UCSD-AML1 (cell line): ENCODE data around the gene TMEM125.

ENCODE experiments used
- DNase-seq: peaks from one replicate; lab custom pipeline; 2025; ENCODE audit not compliant: unreplicated experiment; lab: John Stamatoyannopoulos, UW

Gene TMEM125

DNA sequence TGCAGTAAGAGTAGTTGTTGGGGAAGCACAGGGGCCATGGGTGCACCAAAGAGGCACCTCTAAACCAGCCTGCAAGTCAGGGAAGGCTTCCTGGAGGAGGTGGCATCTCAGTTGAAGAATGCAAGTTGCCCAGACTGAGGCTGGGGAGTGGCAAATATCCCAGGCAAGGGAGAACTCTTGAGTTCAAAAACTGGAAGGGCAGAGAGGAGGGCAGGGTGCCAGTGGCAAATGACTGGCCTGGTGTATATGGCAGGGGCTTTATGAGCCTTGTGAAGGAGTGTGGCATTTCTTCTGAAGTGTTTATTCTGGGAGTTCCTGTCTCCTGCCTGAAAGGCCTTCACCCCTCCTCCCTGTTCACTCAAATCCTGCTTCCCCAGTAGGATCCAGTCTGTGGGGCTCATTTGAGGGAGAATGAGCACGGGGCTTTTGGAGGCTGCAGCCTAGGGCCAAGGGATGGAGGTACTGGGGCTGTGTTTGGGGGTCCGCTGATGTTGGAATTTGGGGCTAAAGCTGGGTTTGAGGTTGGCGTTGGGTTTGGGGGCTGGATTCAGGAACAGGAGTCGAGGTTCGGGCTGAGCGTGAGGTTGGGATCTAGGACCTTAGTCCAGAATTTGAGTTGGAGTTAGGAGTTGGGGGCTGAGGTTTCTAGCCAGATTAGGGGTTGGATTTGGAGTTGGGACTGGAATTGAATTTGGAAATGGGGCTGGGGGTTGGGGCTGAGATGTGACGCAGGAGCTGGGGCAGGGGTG, at the start of gene TMEM125:
Gene TMEM125 (plus strand): TSS at position 357 of the 749 bp plus-strand sequence. CDS start 2,740 bp downstream, outside the sequence.
- DNase-seq, result no peak

DNA sequence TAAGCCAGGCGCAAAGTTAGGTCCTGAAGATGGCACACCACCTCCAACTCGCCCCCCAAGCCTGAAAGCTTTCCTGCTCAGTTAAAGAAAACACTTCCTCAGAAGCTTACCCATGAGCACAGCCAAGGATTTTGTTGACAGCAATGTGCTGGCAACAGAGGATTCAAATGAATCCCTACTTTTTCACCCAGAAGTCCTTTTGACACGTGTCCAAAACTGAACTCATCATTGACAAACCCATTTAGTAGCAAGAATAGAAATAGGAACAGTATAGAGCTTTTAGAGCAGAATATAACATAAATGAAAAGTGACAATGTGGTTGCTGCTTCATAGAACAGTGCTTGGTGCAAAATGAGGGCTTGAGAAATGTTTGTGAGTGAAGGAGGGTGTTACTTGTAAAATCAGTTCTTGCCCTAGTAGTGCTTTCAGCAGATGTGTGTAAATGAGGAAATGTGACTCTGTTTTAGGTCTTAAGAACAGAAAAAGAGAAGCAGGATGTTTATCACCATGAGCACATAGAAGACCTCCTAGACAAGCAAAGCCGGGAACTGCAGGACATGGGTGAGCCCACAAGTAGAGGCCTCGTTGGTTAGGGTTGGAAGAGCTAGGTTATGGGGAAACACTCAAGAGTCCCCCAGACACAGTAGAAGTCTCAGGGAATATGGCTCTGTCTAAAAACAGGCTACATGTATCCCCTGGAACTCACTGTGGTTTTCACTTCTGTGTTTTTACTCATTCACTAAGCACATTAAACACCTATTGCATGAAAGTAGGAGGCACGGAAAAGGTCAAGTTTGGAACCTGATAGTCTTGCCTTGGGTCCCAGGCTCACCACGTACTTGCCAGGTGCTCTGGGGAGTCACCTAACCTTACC, 48.6 kb upstream of the TMEM125 start:
- no peak for DNase-seq

DNA sequence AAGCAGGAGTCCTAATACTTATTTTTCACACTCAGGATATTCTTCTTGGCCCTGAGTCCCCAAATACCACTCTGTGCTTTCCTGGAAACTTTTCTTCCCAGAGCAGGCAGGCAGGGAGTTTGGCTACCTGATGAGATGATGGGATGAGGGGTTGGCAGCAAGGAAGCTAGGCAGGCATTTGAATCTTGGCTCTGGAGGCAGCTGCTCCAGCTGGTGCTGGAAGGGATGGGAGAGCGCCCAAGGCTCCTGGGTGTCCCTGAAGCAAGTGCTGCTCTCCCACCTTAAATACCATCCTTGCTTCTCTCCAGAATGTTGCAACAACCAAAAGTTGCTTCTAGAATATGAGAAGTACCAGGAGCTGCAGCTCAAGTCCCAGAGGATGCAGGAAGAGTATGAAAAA, 48.0 kb upstream of the TMEM125 start:
- no peak for DNase-seq

DNA sequence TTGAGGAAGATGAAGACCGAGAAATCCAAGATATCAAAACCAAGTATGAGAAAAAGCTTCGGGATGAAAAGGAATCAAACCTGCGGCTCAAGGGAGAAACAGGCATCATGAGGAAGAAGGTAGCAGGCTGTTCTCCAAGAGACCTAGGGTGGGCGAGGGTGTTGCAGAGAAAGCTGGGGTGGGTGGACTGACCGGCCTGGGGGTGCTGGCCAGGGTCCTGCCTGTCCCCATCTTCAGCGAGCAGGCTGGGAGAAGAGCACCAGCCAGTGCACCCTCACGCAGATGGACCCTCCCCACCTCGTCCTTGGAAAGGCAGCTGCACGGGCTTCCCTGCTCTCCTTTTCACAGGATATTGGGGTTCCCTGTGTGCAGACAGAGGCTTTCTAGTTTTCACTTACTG, 46.9 kb upstream of the TMEM125 start:
- DNase-seq, result no peak

DNA sequence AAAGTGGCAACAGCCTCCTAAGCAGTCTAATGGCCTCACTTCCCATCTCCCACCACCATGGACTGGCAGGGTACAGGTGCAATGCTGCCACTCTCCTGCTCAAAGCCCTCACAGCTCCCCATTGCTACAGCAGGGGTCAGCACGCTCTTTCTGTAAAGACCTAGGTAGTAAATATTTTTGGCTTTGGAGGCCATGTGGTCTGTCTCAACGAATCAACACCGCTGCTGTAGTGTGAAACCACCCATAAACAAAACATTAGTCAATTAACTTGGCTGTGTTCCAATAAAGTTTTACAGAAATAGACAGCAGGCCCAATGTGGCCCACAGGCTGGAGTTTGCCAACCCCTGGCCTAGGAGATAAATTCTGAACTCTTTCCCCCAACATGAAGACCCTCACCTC, 44.6 kb upstream of the TMEM125 start:
- no peak for DNase-seq

DNA sequence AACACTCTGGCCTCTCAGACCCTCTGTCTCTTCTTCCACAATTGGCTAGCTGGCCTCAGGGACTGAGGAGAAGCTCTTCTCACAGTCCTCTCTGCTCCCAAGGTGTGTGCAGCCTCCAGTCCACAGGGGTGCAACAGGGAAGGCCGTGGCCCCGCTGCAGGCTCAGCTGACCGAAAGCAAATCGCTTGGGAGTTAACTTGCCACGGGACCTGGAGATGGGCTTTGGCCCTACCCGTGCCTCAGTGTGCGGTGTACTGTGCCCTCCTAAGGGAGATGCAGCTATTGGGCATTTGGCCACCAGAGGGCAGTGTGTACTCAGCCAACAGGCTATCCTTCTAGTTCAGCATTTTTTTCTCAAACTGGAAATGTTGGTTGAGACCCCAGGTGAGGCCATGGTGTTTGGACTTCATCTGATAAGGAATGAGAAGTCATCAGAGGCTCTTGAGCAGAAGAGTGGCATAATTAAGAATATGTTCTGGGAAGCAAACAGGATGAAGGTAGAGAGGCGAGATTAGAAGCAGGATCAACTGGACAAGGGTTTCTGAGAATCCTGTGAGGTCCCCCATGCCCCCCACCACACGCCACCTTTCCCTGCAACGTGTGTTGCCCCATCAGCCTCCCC, 42.5 kb upstream of the TMEM125 start:
- peak; percentile 73 for DNase-seq

DNA sequence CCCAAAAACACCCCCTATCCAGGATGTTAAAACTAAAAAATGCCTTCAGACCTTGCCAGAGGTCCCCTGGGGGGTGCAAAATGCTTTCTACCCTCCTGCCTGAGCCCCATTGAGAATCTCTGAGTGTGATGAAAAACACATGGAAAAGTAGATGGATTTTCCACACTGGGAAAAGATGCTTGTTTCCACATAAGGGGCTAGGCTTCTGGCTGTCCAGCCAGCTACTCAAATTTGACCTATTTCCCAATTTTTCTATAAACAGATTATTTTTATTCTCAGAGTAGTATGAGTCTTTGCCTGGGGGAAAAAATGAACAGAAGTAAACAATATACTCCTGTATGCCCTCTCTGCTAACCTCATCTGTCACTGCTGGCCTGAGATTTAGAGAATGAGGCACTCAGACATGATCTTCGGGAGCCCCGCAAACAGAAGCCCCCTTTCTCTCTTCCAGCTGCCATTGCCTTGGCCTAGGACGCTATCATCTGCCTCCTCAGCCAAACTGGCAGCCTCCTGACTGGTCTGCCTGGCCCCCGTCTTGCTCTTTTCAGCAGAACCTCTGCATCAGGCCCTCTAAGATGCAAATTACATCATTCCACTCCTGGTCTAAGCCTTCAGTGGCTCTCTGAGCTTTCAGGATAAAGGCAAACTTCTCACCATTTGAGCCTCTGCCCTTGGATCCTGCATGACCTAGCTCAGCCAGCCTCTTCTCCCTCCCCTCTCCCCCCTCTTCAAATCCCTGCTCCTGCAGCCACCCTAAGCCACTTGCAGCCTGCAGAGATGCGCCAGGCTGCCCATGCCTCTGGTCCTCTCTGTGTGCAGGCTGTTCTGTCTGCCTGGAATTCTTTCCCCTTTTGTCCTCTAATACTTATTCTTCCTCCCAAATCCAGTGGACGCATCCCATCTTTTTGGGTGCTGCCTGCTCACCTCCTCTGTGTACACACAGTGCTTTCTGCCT, 39.7 kb upstream of the TMEM125 start:
- DNase-seq, result no peak

DNA sequence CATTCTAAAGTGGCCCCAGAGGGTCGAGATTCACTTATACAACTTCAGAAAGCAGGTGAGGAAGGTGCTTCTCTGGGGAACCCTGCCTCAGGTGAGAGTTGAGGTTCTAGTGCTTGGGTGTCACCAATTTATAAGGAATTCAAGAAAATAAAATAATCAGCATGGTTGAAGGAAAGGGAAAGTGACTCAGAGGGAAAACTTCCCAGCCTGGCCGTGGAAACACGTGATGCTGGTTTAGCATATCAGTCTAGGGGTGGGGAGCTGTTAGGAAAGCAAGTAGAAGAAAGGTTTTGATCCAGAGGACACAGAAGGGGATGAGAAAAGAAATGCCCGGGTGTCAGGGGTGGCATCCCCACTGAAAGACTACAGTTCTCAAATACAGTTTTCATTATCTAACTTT, 37.7 kb upstream of the TMEM125 start:
- no peak for DNase-seq

DNA sequence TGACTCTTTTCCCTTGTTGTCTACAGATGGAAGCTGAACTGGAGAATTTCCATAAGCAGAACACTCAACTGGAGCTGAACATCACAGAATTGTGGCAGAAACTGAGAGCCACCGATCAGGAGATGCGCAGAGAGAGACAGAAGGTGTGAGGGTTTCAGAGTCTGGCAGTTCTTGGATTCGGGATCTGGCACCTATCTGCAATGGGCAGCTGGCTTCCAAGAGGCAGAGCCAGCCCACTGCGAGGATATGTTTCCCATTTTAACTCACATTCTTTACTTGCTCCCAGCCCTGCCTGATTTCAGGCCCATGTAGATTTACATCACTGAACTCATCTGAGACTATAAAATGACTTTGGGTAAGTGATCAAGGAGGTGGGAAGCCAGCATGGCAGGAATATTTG, 37.3 kb upstream of the TMEM125 start:
- DNase-seq, result no peak

DNA sequence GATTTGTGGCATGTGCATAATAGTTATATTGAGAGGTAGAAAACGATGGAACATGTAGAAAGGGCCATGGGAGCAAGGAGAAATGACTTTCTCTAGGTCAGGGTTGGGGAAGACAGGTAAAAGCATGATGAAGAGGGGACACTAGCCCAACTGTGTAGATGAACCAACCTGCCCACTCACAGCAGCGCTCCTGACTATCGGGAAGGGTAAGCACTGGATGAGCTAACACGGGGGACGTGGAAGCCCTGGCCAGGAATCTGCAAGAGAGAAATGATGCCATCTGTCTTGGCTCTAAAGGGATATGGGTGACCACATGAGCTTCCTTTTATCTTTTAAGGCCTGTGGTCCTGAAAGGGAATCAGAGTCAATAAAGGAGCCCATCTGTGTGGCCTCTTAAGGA, 36.2 kb upstream of the TMEM125 start:
- DNase-seq, result no peak

DNA sequence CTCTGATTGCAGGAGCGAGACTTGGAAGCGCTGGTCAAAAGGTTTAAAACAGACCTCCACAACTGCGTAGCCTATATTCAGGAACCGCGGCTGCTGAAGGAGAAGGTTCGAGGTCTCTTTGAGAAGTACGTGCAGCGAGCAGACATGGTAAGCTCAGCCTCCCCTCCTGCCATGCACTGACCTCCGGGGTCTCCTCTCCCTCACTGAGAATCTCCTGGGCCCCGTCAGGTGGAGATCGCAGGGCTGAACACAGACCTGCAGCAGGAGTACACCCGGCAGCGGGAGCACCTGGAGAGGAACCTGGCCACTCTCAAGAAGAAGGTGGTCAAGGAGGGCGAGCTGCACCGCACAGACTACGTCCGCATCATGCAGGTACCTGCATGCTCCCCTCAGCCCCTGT, 35.5 kb upstream of the TMEM125 start:
- DNase-seq, result no peak

DNA sequence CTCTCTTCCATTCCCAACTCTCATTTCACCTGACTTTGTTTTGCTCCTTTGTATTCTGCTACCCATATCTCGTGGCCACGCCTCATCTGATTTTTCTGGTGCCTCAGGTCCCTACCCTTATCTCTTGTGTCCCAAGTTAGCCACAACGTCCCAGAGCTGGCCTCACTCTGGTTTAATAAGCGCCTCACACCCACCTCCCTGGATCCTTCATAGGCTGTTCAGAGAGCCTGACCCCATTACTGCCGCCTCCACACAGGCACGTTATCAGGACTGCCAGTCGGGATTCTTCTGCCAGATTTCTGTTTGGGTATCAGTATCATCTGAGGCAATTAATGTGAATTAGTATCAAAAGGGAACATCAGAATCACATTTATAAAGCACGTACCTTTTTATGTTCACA, 34.7 kb upstream of the TMEM125 start:
- no peak for DNase-seq

DNA sequence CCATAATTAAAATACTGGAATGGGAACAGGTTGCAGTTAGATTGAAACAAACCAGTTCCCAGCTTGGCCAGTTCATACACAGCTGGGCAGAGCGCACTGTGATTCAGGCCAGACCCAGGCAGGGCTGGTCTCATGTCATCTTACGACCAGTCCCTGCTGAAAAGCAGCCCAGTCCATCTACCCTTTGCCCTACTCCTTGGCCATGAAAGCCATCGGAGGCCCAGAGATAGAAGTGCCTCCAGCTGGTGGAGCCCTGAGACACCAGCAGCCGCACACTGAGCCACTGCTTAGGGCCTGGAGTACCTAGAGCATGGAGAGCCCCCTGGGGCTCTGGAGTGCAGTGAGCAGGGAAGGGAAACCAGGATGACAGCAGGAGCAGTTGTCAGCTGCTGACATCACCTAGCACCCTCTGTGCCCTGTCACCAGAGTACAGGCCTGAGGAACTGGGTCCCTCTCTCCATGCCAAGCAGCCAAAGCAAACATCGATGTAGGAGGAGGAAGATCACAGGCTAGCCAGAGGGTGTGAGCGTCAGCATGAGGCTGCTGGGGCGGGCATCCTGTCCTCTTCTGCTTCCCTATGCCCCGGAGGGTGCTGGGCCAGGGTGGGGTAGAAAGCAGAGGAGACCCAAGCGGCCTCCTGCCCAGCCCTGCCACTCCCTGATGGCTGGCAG, 34.2 kb upstream of the TMEM125 start:
- DNase-seq, result no peak

DNA sequence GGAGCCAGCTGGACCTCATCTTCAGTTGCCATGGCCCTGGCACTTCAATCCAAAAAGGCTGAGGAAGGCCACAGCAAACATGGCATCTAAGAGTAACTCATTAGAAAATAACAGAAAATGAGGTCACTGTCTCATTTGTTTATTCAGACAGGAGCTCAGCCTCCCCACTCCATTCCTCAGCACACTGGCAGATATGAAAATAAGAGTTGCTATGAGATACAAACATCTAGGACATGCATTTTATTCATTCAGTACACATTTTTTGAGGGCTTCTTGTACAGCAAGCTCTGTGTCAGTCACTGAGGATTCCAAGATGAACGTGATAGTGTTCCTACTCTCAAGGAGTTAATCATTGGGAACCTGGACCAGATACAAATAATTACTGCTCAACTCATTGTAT, 32.7 kb upstream of the TMEM125 start:
- DNase-seq, result no peak

DNA sequence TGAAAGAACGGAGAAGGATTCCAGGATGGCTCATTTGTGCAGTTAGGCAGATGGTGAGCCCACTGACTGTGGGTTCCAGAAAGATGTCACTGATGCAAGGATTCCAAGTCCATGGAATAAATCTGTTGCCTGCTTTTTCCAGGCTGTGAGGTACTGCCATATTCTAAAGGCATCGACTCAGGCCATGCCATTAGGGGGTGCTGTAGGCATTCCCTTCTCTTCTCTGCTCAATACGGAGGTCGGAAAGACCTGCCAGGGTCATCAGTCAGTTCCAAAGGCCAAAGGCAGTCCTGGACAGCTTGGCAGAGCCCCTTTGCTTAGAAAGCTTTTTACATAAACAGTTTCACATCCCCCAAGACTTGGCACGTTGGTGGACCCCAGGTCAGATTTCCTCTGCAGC, 31.7 kb upstream of the TMEM125 start:
- peak; percentile 67 for DNase-seq

DNA sequence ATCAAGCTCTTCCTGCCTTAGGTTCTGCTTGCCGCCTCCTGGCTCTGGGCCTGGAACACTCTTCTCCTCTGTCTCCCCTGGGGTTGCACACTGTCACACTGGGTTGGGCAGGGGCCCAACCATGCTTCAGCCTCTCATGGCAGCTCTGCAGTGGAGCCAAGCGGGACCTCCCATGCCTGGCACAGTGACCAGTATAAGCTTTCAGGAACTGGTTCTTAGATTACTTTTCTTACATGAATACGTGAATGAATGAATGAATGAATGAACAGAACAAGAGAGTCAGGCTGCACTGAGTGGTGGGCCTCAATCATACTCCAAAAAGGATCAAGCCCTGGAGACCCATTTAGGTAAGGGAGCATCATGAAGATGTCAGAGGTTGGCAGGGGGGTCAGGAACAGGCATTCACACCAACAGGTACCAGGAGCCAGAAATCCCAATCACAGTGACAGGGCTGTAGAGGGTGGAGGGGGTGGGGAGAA, 30.8 kb upstream of the TMEM125 start:
- no peak for DNase-seq

DNA sequence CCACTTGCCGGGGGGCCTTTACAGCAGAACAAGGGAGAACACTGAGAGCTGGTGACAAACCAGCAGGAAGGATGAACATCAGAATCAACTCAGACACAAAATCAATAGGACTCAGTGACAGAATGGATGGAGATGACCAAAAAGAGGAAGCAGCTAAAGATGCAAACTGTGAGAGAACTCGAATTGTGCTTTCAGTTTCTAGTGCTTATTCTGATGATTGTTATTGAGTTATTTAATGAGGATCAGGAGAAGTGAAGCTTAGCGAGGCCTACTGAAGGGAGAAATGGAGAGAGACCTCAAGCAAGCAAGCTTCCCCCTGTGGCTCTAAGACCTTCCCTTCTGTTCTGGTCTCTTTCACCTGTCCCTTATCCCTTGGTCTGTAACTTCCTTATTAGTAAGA, 30.3 kb upstream of the TMEM125 start:
- no peak for DNase-seq

DNA sequence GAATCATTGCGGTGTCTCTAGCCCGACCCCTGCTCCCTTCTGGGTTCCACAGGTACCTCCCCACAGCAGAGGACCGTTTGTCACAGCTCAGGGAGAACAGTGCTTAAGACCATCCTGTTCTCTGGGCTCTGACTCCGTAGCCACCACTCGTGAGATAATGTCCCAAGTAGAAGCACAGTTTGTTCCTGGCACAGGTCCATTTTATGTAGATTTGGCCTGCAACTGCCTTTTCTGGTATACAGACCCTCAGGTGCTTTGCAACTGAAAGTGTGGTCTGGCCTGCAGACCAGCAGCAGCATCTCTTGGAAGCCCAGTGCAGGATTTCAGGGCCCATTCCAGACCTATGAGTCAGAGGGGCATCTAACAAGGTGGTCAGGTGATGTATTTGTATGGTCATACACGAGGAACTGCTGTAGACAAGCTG, 28.4 kb upstream of the TMEM125 start:
- DNase-seq, result no peak

DNA sequence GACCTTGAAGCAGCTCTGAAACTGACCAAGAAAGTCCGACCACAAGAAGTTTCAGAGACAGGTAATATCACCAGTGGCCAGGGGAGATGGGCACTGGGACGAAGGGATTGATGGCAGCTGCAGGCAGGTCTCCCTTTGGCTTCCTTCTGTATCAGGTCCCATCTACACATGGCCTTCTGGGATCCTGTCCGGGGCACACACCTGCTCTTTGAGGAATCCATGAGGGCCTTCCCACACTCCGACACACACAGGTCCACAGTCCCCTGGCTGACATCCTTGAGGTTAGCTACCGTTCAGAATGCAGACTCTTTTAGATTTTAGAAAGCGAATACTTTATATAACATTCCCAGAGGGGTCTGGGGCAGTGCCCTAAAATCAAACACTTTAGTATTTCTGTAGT, 26.5 kb upstream of the TMEM125 start:
- no peak for DNase-seq
